ENCODE data around the gene C2orf78.

C2orf78 gene

DNA sequence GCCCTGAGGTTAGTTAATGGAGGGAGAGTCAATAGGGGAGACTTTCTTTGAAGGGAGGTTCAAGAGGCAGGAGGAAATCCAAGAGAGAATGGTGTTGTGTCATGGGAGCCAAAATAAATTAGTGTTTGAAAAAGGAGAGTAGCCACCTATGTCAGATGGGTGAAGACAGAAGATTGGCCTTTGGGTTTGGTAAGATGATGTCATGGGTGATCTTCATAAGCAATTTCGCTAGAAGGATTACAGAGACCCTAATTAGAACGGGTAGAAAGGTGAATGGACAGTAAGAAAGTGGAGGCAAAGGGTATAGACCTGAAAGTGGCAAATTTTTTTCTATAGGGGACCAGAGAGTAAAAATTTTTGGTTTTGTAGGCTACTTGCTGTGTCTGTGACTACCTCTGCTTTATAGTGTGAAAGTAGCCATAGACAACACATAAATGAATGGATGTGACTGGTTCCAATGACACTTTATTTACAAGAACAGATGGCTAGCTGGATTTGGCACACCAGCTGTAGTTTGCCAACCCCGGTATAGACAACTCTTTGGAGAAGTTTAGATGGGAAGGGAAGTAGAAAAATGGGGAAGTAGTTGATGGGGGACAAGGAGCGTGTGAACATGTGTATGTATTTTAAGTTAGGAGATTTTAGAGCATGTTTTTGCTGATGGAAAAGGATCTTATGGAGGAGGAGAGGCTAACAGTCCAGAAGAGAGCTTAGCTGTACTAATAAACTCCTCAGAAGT is 54.0 kb downstream of the C2orf78 start:
- Histone ChIP-seq H3K36me3 (peaks cover 28% of the 10 kb centered on the region), H3K4me3 (ENCODE audit: low read depth, low read length) (no peak overlapping the region), H3K27ac (no peak overlapping the region), H3K9me3 (ENCODE audit: severe bottlenecking) (no peaks in the 10 kb centered on the region), H3K27me3 (ENCODE audit: insufficient read depth, low read depth, severe bottlenecking) (no peaks in the 10 kb centered on the region)
- TF ChIP-seq CTCF (IDR thresholded peaks at IDR 0.05; ENCODE audit: low read depth, low read length) = no peak
- DNase-seq = no peak

GRCh38 chr2:73838889-73839534 is 55.0 kb downstream of the C2orf78 start:
- no peak for TF ChIP-seq CTCF (IDR thresholded peaks at IDR 0.05; ENCODE audit: low read depth, low read length)
- Histone ChIP-seq H3K27ac (no peak overlapping the region), H3K4me3 (ENCODE audit: low read depth, low read length) (no peak overlapping the region), H3K9me3 (ENCODE audit: severe bottlenecking) (no peaks in the 10 kb centered on the region), H3K36me3 (peaks cover 19% of the 10 kb centered on the region), H3K27me3 (ENCODE audit: insufficient read depth, low read depth, severe bottlenecking) (no peaks in the 10 kb centered on the region)
- DNase-seq = no peak

GRCh38 chr2:73839653-73840411 is 55.8 kb downstream of the C2orf78 start:
- Histone ChIP-seq H3K9me3 (ENCODE audit: severe bottlenecking) (no peaks in the 10 kb centered on the region), H3K36me3 (peaks cover 16% of the 10 kb centered on the region), H3K27ac (no peak overlapping the region), H3K4me3 (ENCODE audit: low read depth, low read length) (no peak overlapping the region), H3K27me3 (ENCODE audit: insufficient read depth, low read depth, severe bottlenecking) (no peaks in the 10 kb centered on the region)
- DNase-seq = no peak
- no peak for TF ChIP-seq CTCF (IDR thresholded peaks at IDR 0.05; ENCODE audit: low read depth, low read length)

- H3K27ac ChIP-seq = no peak overlapping the region
- H3K4me3 ChIP-seq (ENCODE audit: low read depth, low read length) = no peak overlapping the region
- no peak for TF ChIP-seq CTCF (IDR thresholded peaks at IDR 0.05; ENCODE audit: low read depth, low read length)
- H3K27me3 ChIP-seq (ENCODE audit: insufficient read depth, low read depth, severe bottlenecking) = no peaks in the 10 kb centered on the region
- H3K9me3 ChIP-seq (ENCODE audit: severe bottlenecking) = no peaks in the 10 kb centered on the region
- DNase-seq = no peak
- peaks cover 31% of the 10 kb centered on the region for H3K36me3 ChIP-seq
Measured at GRCh38 chr2:73841912-73842738, 58.1 kb downstream of the C2orf78 start.

DNA sequence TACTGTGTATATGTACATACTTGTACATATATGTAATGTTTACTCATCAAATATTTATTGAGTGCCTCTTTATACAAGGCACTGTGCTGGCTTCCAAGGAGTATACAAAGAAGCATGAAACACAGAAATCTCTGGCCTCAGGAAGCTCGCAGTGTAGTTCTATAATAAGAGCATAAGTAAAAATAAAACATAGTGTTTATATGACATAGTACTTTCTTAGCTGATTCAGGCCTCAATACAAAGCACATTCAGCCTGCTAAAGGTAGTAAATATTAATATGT is 58.7 kb downstream of the C2orf78 start:
- H3K4me3 ChIP-seq (ENCODE audit: low read depth, low read length) = no peak overlapping the region
- no peak for DNase-seq
- H3K36me3 ChIP-seq = peaks cover 37% of the 10 kb centered on the region
- H3K9me3 ChIP-seq (ENCODE audit: severe bottlenecking) = no peaks in the 10 kb centered on the region
- no peak overlapping the region for H3K27ac ChIP-seq
- no peak for TF ChIP-seq CTCF (IDR thresholded peaks at IDR 0.05; ENCODE audit: low read depth, low read length)
- no peaks in the 10 kb centered on the region for H3K27me3 ChIP-seq (ENCODE audit: insufficient read depth, low read depth, severe bottlenecking)
